SK-N-SH (cell line): ENCODE results near the gene RNFT2. TPM values are rescaled to one million over a fixed set of nuclear protein-coding genes. Genes with fewer than 3 reads are reported as not detected.

ENCODE experiments used
- CTCF ChIA-PET: fragments of 300-600, 350-600 bp; formaldehyde crosslinking; extraction: SDS; loops from one replicate; lab custom pipeline; 2021; lab: Yijun Ruan, JAX
- POLR2A ChIA-PET: fragments of 350-600 bp; sonication (Branson Sonifier 250); formaldehyde crosslinking; extraction: SDS; loops from one replicate; lab custom pipeline; 2020; ENCODE audit warnings: antibody characterized with exemption, inconsistent platforms; lab: Yijun Ruan, JAX
- DNase-seq: peaks from one replicate; pipeline ENCODE4 v3.0.0; 2012
- H2AFZ ChIP-seq: fragments of 200-600 bp; sonication (generic); 2 replicates; pipeline ENCODE4 v1.8.1; 2016; ENCODE audit warnings: antibody characterized with exemption, mild to moderate bottlenecking, low read depth
- H3F3A ChIP-seq: fragments of 200-600 bp; sonication (generic); replicated peaks from 2 replicates; pipeline ENCODE3; 2016; ENCODE audit warnings: antibody characterized with exemption, mild to moderate bottlenecking; ENCODE audit not compliant: insufficient read depth
- H3K27ac ChIP-seq, 2 experiments: fragments of 200-500 bp in 1 of 2; fragments of 200-600 bp in 1 of 2; sonication (Bioruptor generic) in 1 of 2; sonication (generic), shearing (Covaris generic) in 1 of 2; 2 replicates each; pipeline versions ENCODE4 v1.5.1 to v1.6.1; 2014 to 2016; ENCODE audit warnings: low read depth in 2 of 2, inconsistent platforms in 1 of 2, low read length in 1 of 2, mild to moderate bottlenecking in 1 of 2, mixed read lengths in 1 of 2
- H3K27me3 ChIP-seq: fragments of 200-600 bp; sonication (generic), shearing (Covaris generic); 2 replicates; pipeline ENCODE4 v1.6.1; 2016; ENCODE audit warnings: mixed run types; ENCODE audit not compliant: insufficient read depth
- H3K36me3 ChIP-seq, 2 experiments: fragments of 200-500 bp in 1 of 2; fragments of 200-600 bp in 1 of 2; sonication (Bioruptor generic) in 1 of 2; sonication (generic) in 1 of 2; replicated peaks in 1 of 2; 2 replicates each; pipeline versions ENCODE3 to v1.5.1; 2014 to 2016; ENCODE audit warnings: low read length in 1 of 2, mild to moderate bottlenecking in 1 of 2; ENCODE audit not compliant: insufficient read depth in 2 of 2, control insufficient read depth in 1 of 2
- H3K4me1 ChIP-seq, 2 experiments: fragments of 200-500 bp in 1 of 2; fragments of 200-600 bp in 1 of 2; sonication (Bioruptor generic) in 1 of 2; sonication (generic), shearing (Covaris generic) in 1 of 2; 2 replicates each; pipeline versions ENCODE4 v1.5.1 to v1.6.1; 2014 to 2016; ENCODE audit warnings: low read depth in 1 of 2, low read length in 1 of 2, mixed run types in 1 of 2; ENCODE audit not compliant: insufficient read depth in 2 of 2, control insufficient read depth in 1 of 2
- H3K4me2 ChIP-seq: fragments of 200-600 bp; sonication (generic), shearing (Covaris generic); 2 replicates; pipeline ENCODE4 v1.6.1; 2017; ENCODE audit warnings: mixed run types
- H3K4me3 ChIP-seq, 2 experiments: fragments of 200-500 bp in 1 of 2; fragments of 200-600 bp in 1 of 2; sonication (Bioruptor generic) in 1 of 2; sonication (generic), shearing (Covaris generic) in 1 of 2; 2 replicates each; pipeline versions ENCODE4 v1.5.1 to v1.8.1; 2014 to 2016; ENCODE audit warnings: low read depth in 2 of 2, inconsistent platforms in 1 of 2, low read length in 1 of 2, mild to moderate bottlenecking in 1 of 2, mixed read lengths in 1 of 2, moderate library complexity in 1 of 2
- H3K79me2 ChIP-seq: fragments of 200-600 bp; sonication (generic); 2 replicates; pipeline ENCODE4 v1.8.1; 2017; ENCODE audit warnings: mild to moderate bottlenecking; ENCODE audit not compliant: insufficient read depth
- H3K9ac ChIP-seq: fragments of 200-600 bp; sonication (generic); 2 replicates; pipeline ENCODE4 v1.6.1; 2017; ENCODE audit warnings: mixed run types
- H3K9me2 ChIP-seq: fragments of 200-600 bp; sonication (generic); 2 replicates; pipeline ENCODE4 v1.6.1; 2017; ENCODE audit warnings: mixed run types
- H3K9me3 ChIP-seq: fragments of 200-600 bp; sonication (generic); 2 replicates; pipeline ENCODE4 v1.6.1; 2017; ENCODE audit warnings: mixed run types, mild to moderate bottlenecking, moderate library complexity
- H4K20me1 ChIP-seq: fragments of 200-600 bp; sonication (generic); 2 replicates; pipeline ENCODE4 v1.6.1; 2017; ENCODE audit warnings: mild to moderate bottlenecking, mixed run types; ENCODE audit not compliant: insufficient read depth
- CHD2 ChIP-seq: fragments of 150-350 bp; IDR thresholded peaks from 2 replicates; pipeline ENCODE4 v1.6.1; 2018; ENCODE audit warnings: low read length; ENCODE audit not compliant: partially characterized antibody
- EP300 ChIP-seq, 2 experiments: IDR thresholded peaks; 2 replicates each; pipeline versions ENCODE4 v1.4.0 to v1.6.1; 2012; ENCODE audit warnings: borderline replicate concordance in 1 of 2, low read depth in 1 of 2, low read length in 1 of 2
- GABPA ChIP-seq: IDR thresholded peaks from 2 replicates; pipeline ENCODE4 v1.4.0; 2012; ENCODE audit warnings: low read depth, mild to moderate bottlenecking
- NFIC ChIP-seq: IDR thresholded peaks from 2 replicates; pipeline ENCODE4 v1.4.0; 2012; ENCODE audit warnings: borderline replicate concordance
- RAD21 ChIP-seq: IDR thresholded peaks from 2 replicates; pipeline ENCODE4 v1.6.1; 2012; ENCODE audit warnings: mild to moderate bottlenecking, low read length
- RCOR1 ChIP-seq: fragments of 150-350 bp; IDR thresholded peaks from 2 replicates; pipeline ENCODE4 v1.6.1; 2017; ENCODE audit warnings: antibody characterized with exemption, low read length
- RFX5 ChIP-seq: IDR thresholded peaks from 2 replicates; pipeline ENCODE4 v1.6.1; 2012; ENCODE audit warnings: mild to moderate bottlenecking, improper control_type of control experiment, low read length
- TCF12 ChIP-seq: IDR thresholded peaks from 2 replicates; pipeline ENCODE4 v1.4.0; 2012
- TEAD4 ChIP-seq: IDR thresholded peaks from 2 replicates; pipeline ENCODE4 v1.4.0; 2012; ENCODE audit warnings: mild to moderate bottlenecking, borderline replicate concordance; ENCODE audit not compliant: insufficient read depth
- WGBS: methylation state at CpG from one replicate; pipeline ENCODE4 v1.1.6; 2017; ENCODE audit warnings: low lambda C conversion rate; 5-methylcytosine and 5-hydroxymethylcytosine counted together
- polyA plus RNA-seq, 3 experiments: library from polyadenylated mRNA; depleted of rRNA; stranded (reverse); fragments of >200 nt; gene quantifications; 2 replicates each; pipeline ENCODE4 v1.2.3, GENCODE V29; 2012
- TF ChIP-seq, protein P1 (sequence below): IDR thresholded peaks from 2 replicates; pipeline ENCODE4 v1.4.0; 2012; ENCODE audit warnings: low read depth, borderline replicate concordance
- TF ChIP-seq, protein P2 (sequence below): IDR thresholded peaks from 2 replicates; pipeline ENCODE4 v1.4.0; 2012; ENCODE audit warnings: low read depth
- TF ChIP-seq, protein P3 (sequence below): fragments of 150-350 bp; IDR thresholded peaks from 2 replicates; pipeline ENCODE4 v1.6.1; 2017; ENCODE audit warnings: antibody characterized with exemption, low read length, low read depth, borderline replicate concordance
- TF ChIP-seq, protein P4 (sequence below): IDR thresholded peaks from 2 replicates; pipeline ENCODE4 v1.6.1; 2012; ENCODE audit warnings: mild to moderate bottlenecking, low read depth, low read length, moderate library complexity
- TF ChIP-seq, protein P5 (sequence below): fragments of 150-350 bp; IDR thresholded peaks from 2 replicates; pipeline ENCODE4 v1.6.1; 2016; ENCODE audit warnings: mild to moderate bottlenecking, low read depth, low read length

RNFT2 gene
- polyA plus RNA-seq, 1 of the 3 experiments (the other 2 are of a cell fraction), result 3.8 TPM

DNA sequence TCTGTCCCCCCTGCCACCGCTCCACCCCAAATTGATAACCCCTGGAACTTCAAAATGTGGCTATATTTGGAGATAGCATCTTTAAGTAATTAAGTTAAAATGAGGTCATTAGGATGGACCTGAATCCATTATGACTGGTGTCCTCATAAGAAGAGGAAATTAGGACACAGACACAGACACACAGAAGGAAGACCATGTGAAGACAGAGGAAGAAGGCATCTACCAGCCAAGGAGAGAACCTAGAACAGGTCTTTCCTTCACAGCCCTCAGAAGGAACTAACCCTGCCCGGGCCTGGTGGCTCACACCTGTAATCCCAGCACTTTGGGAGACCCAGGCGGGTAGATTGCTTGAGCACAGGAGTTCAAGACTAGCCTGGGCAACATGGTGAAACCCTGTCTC is 146.8 kb downstream of the RNFT2 start (continued):
- TF ChIP-seq TEAD4 (no peak), TCF12 (no peak), RAD21 (no peak), NFIC (no peak), GABPA (no peak), EP300 (IDR thresholded peaks at IDR 0.05; ENCODE audit: borderline replicate concordance in 1 of 2, low read depth in 1 of 2, low read length in 1 of 2) (no peak)
- TF ChIP-seq, protein P1, sequence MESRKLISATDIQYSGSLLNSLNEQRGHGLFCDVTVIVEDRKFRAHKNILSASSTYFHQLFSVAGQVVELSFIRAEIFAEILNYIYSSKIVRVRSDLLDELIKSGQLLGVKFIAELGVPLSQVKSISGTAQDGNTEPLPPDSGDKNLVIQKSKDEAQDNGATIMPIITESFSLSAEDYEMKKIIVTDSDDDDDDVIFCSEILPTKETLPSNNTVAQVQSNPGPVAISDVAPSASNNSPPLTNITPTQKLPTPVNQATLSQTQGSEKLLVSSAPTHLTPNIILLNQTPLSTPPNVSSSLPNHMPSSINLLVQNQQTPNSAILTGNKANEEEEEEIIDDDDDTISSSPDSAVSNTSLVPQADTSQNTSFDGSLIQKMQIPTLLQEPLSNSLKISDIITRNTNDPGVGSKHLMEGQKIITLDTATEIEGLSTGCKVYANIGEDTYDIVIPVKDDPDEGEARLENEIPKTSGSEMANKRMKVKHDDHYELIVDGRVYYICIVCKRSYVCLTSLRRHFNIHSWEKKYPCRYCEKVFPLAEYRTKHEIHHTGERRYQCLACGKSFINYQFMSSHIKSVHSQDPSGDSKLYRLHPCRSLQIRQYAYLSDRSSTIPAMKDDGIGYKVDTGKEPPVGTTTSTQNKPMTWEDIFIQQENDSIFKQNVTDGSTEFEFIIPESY, result no peak
- TF ChIP-seq, protein P2, sequence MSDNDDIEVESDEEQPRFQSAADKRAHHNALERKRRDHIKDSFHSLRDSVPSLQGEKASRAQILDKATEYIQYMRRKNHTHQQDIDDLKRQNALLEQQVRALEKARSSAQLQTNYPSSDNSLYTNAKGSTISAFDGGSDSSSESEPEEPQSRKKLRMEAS, result no peak
- TF ChIP-seq, protein P3, sequence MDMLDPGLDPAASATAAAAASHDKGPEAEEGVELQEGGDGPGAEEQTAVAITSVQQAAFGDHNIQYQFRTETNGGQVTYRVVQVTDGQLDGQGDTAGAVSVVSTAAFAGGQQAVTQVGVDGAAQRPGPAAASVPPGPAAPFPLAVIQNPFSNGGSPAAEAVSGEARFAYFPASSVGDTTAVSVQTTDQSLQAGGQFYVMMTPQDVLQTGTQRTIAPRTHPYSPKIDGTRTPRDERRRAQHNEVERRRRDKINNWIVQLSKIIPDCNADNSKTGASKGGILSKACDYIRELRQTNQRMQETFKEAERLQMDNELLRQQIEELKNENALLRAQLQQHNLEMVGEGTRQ, result no peak

DNA sequence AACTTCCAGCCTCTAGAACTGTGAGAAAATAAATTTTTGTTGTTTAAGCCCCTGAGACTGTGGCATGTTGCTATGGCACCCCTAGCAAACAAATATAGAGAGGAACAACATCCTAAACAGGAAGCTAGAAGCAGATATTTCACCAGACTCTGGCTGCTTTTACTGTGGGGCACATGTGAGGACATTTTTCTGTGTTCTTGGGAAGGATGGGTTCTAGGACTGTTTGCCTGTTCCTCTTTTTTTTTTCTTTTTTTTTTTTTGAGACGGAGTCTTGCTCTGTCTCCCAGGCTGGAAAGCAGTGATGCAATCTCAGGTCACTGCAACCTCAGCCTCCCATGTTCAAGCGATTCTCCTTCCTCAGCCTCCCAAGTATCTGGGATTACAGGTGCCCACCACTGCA is 147.4 kb downstream of the RNFT2 start:
- Histone ChIP-seq H3K27ac (no peak overlapping the region), H3K9me3 (no peaks in the 10 kb centered on the region), H3K4me2 (no peak overlapping the region), H3K36me3 (no peaks in the 10 kb centered on the region), H3K79me2 (no peaks in the 10 kb centered on the region), H3K9me2 (no peaks in the 10 kb centered on the region), H3F3A (no peaks in the 10 kb centered on the region), H3K4me3 (no peak overlapping the region), H4K20me1 (0 out of 2 replicates have a peak, but pooled peaks cover 2% of the 10 kb centered on the region), H3K4me1 (peaks cover 0 to 3% of the 10 kb centered on the region in 2 experiments; a peak in 1 of 4 replicates), H2AFZ (no peak overlapping the region), H3K27me3 (peaks cover 22% of the 10 kb centered on the region), H3K9ac (no peak overlapping the region)
- POLR2A ChIA-PET, result no interaction called here
- CTCF ChIA-PET, result no interaction called here
- TF ChIP-seq, protein P1, result no peak
- no peak for TF ChIP-seq CHD2
- TF ChIP-seq, protein P4, sequence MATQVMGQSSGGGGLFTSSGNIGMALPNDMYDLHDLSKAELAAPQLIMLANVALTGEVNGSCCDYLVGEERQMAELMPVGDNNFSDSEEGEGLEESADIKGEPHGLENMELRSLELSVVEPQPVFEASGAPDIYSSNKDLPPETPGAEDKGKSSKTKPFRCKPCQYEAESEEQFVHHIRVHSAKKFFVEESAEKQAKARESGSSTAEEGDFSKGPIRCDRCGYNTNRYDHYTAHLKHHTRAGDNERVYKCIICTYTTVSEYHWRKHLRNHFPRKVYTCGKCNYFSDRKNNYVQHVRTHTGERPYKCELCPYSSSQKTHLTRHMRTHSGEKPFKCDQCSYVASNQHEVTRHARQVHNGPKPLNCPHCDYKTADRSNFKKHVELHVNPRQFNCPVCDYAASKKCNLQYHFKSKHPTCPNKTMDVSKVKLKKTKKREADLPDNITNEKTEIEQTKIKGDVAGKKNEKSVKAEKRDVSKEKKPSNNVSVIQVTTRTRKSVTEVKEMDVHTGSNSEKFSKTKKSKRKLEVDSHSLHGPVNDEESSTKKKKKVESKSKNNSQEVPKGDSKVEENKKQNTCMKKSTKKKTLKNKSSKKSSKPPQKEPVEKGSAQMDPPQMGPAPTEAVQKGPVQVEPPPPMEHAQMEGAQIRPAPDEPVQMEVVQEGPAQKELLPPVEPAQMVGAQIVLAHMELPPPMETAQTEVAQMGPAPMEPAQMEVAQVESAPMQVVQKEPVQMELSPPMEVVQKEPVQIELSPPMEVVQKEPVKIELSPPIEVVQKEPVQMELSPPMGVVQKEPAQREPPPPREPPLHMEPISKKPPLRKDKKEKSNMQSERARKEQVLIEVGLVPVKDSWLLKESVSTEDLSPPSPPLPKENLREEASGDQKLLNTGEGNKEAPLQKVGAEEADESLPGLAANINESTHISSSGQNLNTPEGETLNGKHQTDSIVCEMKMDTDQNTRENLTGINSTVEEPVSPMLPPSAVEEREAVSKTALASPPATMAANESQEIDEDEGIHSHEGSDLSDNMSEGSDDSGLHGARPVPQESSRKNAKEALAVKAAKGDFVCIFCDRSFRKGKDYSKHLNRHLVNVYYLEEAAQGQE, result no peak
- no peak for TF ChIP-seq RCOR1
- TF ChIP-seq RFX5, result no peak
- TF ChIP-seq, protein P5, sequence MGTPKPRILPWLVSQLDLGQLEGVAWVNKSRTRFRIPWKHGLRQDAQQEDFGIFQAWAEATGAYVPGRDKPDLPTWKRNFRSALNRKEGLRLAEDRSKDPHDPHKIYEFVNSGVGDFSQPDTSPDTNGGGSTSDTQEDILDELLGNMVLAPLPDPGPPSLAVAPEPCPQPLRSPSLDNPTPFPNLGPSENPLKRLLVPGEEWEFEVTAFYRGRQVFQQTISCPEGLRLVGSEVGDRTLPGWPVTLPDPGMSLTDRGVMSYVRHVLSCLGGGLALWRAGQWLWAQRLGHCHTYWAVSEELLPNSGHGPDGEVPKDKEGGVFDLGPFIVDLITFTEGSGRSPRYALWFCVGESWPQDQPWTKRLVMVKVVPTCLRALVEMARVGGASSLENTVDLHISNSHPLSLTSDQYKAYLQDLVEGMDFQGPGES, result no peak
- 77% methylated on average over 2 of the region's 2 CpGs for WGBS
- DNase-seq, result no peak
